ENCODE measurements around the gene NME9.

Gene NME9

DNA sequence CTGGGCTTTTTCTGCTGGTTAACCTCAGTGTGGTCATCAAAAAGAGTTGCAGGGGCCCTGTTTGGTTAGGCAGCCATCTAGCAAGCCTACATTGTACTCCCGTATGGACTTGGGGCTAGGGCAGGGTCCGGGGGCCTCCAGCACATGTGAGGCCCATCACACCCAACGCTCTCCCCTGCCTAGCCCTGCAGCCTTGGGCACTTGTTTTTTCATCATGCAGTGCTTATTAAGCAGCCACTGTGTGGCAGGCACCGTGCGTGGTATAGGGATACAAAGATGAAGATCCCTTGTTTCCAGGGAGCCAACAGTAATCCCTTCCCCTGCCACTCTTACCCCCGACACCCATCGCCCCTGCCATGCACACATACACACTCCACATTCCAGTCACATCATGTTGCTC is 32.9 kb upstream of the NME9 start:
- DNase-seq (ENCODE audit: low read depth): no peak

DNA sequence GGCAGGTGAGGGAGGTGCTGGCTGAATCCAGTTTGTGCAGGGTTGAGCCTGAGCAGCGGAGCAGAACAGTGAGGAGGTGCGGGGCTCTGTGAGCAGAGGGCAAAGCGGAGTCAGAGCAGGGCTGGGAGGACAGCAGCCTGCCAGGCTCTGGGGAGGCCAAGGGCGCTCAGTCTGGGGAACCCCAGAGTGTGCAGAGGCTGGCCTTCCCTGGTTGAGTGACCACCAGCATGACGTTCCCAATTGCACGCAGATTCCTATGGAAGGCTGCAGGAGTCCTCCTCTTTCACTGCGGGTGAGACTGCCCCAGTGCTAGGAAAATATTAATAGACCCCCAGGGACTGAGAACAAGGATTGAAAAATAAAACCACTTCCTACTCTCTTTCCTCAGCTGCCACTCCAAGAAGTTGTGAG is 31.9 kb upstream of the NME9 start:
- no peak for DNase-seq (ENCODE audit: low read depth)

DNA sequence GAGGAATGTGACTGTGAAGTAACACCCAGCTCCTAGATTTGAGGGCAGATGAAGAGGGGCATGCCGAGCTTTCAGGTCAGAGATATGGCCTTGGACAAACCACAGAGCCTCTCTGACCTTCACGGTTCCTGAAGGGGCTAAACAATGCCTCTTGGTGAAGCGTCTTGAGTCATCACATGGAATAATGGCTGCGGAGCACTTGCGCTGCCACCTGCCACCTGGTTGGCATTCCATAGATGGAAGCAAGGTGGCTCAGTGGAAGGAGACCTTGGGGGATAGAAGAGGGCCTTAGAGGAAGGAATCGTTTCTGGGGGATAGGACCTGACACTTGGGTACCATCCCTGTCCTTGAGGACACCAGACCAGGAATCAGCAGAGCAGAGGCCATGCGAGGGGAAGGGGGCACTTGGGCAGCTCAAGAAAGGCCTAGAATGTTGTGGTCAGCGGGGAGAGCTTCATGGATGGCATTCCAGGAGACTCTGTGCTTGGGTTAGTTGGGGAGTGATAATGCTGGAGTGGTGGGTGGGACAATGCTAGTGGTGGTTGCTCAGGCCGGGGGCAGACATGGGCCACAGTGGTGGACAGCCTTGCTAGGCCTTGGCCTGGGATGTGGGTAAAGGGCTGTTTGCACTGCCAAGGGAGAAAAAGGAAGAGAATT is 31.3 kb upstream of the NME9 start:
- DNase-seq (ENCODE audit: low read depth): no peak

DNA sequence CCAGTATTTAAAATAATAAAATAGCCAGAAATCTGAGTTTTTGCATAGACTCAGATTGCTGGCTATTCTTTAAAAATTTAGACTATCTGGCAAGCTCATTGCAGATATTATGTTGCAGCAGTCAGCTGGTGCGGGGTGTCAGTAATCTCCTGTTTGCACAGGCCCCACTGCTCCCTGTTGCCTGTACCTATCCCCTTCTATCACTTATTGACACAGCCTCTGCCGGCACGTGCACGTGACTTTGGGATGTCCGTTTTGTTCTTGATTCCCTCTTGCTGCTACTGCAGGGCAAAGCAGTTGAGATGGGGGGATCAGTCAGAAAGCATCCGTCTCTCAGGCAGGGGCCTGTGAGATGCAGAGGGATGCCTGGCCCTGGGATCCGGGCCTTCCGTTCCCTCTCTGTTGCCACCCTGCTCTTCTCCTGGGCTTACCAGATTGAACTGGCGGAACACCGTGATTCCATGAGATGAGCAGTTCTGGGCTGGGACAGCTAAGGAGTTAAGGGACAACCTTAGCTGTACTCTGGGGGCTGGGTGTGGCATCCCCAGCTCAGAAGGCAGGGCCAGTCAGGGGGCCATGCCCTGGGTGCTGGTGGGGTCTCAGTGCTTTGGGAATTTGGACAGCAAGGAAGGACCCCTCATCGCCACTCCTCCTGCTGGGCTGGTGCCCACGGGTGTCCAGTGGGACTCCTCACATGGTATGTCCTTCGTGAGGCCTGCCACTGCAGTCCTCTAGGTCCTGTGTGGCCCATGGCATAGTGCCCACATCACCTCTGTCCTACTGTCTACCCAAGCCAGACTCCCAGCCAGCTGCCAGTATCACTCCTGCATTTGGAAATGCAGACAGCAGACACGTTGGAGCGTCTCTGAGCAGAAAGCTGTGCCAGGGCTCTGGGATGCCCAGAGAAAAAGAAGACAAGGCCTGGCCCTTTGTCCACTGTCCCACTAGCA is 30.5 kb upstream of the NME9 start:
- no peak for DNase-seq (ENCODE audit: low read depth)

DNA sequence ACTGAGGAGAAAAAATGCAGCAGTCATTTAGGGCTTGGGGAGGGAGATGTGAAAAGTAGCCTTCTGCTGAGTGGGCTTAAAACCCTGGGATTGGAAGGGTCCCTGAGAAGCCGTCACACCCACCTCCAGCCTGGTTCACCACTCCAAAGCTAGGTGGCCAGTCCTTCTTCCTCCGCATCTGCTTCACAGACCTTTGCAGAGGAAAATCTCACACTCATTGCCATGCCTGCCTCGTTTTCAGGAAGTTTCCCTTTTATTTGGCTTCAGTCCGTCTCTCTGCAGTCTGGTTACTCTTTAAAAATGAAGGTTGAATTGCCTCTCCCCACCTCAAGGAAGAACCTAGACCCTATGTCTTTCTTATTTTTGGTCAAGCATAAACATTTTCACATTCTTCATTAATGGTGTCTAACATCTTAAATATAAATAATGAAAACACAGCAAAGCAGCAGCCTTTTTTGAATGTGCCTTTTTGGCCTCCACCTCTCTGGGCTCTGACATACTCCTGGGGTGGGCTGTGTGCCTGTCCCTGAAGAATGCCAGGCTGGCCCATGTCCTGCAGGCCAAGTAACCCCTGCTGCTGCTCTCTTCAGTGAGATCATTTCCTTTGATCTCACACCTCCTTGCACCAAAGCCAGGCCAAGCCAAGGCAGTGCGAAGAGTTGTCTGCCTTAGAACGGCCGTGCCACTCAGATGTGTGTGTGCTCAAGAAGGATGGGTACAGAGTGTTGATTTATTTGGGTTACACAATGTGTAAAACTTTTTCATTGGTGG is 29.7 kb upstream of the NME9 start:
- DNase-seq (ENCODE audit: low read depth): no peak

DNA sequence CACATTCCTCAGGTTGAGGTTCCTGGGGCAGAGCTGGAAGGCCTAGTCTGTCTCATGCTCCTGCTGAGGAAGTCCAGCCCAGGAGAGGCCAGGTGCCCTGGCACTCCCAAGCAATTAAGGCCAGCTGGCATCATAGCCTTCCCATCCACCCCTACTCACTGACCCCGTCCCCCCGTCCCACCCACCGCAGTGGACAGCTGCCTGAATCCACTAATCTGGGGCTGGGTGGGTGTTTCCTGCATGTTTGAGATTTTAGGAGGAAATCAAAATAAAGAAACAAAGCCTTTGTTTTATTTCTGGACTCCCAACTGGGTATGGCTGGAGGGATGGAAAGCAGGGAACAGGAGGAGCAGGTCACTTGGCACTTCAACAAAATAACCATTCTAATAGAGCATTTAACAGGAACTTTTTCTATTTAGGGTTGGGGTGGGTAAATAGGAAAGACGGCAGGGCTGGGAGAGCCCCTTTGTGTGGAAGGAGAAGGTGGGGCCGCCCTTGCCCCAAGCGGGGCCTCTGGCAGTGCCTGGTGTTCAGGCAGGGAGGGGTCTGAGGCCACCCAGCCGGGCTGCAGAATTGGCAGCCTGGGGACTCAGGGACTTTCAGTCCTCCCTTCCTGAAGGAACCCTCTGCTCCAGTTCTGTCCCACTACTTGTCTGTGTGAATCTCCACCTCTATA is 27.2 kb upstream of the NME9 start:
- DNase-seq (ENCODE audit: low read depth): no peak

DNA sequence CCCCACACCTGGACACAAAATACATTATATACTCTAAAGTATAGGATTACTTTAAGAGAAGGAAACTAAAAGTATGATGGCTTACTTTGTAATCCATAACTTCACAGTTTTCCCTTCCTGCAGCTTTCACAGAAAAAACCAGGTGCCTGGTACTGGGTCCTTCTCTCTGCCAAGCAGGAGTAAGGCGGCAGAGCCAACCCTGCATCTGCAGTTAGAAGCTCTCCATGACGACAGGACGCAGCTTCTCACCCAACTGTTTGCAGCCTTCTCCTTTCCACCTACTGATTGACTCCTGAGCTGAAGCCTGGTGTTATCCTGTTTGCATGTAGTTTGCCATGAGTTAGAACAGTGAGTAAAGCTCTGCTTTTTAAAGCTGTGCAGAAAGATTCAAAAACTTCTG is 25.4 kb upstream of the NME9 start:
- DNase-seq (ENCODE audit: low read depth): no peak

DNA sequence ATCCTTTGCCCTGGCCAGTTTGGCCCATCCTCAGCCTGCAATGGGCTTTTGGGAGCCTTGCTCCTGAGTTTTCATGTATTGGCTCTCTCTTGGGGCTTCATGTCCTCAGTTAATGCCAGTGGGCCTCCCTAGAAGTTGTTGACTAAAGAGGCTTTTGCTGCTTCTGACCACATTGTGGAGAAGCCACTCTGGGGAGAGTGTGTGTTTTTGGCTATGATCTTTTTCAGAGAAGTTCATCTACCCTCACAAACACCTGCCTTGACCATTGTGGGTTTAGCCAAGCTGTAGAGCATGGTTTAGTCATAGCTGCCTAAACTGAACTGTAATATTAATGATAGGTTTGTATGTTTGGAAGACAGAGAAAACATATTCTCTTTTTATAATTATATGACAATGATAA is 24.7 kb upstream of the NME9 start:
- no peak for DNase-seq (ENCODE audit: low read depth)

DNA sequence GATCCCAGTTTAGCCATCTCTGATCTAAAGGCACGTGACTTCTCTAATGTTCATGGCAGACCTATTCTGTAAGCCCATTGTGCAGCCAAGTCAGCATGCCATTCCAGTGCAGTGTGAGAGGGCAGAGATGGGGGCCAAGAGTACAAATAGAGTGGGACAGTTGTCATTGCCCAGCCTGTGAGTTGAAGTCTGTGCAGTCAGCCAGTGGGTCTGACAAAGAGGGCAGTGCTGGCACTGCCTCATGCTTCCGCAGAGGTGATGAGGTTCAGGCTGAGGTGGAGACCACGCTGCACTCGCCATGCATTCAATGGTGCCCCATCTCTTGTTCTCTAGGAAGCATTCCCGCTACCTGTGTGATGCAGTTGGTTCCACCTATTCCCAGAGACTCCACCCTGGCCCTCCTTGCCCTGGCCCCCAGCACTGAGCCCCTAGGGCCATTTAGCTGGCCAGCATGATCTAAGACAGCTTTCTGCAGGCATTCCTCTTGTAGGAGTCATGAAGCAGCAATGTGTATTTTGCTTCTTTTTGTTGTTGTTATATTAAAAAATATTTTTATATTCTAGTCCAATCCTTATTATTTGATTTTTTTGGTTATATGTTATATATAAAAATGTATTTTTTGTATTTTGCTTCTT is 22.4 kb upstream of the NME9 start:
- no peak for DNase-seq (ENCODE audit: low read depth)

DNA sequence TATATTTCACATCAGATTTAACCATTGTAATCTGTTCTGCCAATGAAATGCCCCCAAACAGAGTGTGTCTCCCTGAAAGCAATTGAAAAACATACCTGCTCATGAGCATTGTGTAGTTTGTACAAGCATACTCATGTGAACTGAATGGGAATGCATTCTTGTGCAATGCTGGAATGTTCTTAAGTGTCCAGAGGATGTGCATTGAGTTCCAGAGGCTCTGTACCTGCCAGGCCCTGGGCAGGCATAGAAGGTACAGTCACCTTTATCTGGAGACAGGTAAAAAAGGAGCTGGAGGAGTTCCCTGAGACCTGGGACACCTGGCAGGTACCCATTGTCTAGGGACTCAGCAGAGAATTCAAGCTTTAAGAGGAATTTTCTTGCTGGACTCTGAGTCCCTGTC is 21.5 kb upstream of the NME9 start:
- no peak for DNase-seq (ENCODE audit: low read depth)

DNA sequence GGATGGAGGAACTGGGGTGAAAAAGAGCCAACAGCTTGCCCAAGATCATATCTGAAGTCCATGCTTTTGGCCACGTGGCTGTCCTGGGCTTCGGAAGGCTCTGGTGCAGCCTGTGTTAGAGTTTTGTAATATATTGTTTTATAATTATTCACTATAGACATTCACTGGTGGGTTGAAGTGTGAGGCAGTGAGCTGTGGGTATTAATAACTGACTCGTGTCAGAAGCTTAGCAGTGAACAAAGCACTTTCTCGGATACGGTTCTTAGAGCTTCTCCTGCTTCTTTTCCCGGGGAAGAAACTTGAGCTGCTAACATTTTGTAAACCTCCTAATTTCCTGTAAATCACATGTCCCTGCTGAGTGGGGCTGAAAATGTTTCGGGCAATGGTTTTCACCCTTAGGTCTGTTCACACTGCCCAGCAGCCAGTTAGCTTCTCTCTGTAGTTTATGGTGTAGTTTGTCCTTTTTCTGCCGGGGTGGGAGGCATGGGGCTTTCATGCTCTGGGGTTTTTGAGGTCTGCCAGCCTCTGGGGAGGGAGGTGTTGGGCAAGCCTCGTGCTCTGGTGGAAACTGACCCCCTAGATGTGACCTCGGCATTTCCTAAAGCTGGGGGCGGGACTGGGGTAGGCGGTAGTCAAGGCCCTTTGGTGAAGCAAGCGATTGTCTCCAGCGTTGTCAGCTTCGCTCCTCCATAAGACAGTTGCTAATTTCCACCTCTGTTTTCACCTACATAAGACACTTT is 20.4 kb upstream of the NME9 start:
- no peak for DNase-seq (ENCODE audit: low read depth)

DNA sequence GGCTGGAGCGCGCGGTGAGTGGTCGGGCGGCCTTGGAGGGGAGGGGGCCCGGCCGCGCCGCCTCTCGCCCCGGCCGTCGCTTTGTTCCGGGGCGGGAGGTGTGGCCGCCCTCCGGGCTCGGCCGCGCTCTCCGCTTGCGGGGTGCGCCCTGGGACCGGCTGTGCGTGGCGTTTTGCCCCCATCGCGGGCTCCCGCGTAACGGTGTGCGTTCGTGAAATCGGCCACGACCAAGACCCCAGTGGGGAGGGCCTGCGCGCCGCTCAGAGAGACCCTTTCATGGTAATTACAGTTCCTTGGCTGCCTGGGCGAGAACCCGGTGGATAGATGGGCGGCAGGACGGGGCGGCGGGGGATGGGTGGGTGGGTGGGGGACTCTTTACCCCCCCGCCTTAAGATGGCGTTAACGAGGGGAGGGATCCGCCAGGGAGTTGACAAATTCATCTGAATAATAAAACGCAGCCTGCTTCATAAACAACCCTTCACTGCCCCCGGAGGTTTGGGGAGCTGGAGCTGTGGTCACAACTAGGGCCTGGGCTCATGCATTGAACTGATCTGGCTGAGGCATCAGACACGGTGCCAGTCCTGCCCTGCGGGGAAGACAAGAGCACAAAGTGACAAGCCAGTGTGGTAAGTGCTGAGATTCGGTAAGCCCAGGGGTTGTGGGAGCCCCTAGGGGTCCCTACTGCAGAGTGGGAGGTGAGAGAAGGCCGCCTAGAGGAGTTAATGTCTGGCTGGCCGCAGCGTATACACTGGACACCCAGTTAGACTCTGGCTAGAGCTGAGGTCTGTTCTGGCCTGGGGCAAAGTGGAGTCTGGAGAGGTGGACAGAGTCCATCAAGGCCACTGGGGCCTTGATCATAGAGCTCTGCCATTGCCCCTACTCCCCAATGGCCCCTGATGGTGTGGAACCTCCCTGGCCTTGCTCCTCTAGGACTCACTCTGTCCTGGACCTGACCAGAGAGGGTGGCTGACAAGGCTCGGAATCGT is 19.4 kb upstream of the NME9 start:
- no peak for DNase-seq (ENCODE audit: low read depth)

DNA sequence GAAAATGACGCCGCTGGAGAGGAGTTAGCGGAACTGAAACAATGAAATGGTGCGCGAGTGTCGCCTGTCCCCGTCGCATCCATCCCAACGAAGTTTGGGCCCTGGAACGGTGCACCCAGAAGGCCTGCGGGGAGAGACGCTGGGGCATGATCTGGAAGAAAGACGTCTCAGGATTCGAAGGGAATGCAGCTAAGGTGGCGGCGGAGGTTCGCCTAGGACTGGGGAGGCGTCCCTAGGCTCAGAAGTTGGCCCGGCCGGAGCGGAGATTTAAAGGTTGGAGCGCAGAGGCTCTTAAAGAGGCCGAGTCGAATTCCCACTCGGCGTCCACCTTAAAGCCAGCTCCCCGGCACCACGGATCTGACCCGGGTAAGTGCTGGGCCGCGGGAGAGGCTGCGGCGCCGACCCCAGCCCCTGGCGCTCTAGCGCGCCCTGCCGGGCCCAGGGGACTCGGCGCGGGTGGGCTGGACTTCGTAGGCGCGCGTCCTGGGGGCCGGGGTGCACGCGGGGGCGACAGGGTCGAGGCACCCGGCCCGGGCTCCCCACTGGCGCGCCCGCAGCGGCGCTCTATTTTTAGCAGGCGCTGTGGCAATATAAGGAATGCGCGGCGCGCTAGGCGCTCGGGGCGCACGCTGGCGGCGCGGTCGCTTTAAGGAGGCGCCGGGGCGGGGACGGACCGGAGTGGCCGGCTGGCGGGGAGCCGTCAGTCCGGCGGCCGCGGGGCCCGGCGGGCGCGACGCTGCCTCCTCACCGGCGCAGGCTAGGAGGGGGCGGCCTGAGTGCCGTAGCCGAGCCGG is 18.5 kb upstream of the NME9 start, which contains the start of gene MRAS:
TSS of gene MRAS (plus strand) at position 620 of the 794 bp plus-strand sequence. CDS start 24,305 bp downstream, outside the sequence.
- DNase-seq (ENCODE audit: low read depth): no peak

DNA sequence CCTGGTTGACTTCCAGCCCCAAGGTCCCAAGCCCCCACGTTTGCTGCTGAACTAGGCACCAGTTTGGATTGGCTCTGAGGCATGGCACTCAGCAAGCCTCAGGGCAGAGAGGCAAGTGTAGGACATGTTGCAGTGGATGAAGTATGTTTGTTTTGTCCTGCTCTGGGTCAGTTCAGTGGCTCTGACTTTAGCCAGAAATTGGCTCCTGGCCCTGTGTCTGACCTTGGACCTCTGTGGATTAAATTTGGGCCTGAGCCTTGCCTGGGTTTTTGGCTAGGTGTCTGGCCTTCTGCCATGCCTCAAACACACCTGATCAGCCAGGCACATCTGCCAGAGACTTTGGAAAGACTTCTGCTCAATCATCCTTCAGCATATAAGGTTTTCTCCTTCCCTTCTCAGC is 15.1 kb upstream of the NME9 start:
- DNase-seq (ENCODE audit: low read depth): no peak

DNA sequence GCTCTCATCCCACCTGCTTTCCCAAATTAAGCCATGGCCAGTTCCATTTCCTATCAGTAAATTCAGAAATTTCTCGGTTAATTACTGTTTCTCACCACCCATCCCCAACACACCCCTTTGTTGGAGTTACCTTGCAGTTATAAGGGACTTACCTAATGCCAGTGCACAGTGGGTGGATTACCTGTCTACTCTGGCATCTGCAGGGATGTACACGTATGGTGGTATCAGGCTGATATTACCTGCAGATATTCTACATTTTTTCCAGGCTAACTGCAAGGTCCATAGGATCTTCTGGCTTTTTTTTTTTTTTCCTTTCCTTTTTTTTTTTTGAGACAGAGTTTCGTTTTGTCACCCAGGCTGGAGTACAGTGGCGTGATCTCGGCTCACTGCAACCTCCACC is 10.9 kb upstream of the NME9 start:
- no peak for DNase-seq (ENCODE audit: low read depth)

DNA sequence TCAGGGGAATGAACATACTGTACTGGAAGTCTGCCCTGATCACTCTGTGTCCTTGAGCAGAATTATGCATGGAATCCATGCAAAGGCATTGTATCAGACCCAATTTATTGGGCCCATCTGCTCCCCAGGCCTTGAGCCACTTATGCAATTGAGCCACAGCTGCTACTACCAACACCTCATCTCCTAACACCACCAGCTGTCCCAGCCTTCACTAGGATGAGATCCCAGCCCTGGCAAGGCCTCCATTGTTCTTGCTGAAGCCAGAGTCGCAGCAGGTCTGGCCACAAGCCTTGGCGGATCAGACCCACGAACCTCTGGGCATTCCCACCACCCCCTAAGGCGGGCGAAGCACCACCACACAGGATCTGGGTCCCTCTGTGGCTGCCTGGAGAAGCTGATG is 9.2 kb upstream of the NME9 start:
- no peak for DNase-seq (ENCODE audit: low read depth)

DNA sequence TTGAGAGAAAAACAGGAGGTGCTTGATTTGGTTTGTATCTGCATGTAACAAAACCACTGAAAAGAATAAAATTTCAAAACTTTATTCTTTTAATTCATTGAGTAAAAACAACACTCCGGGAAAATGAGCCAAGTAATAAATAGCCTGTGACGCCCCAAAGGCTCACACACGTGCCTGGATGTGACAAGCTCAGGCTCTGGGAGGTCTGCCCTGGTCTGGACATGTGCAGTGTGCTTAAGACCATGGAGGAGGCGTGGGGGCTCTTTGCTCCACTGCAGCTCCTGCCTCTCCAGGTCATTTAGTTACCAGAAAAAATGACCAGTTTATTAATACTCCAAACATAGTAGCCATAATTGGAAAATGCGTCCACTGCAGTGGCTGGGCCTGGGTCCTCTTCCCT is 8.6 kb upstream of the NME9 start:
- DNase-seq (ENCODE audit: low read depth): no peak

DNA sequence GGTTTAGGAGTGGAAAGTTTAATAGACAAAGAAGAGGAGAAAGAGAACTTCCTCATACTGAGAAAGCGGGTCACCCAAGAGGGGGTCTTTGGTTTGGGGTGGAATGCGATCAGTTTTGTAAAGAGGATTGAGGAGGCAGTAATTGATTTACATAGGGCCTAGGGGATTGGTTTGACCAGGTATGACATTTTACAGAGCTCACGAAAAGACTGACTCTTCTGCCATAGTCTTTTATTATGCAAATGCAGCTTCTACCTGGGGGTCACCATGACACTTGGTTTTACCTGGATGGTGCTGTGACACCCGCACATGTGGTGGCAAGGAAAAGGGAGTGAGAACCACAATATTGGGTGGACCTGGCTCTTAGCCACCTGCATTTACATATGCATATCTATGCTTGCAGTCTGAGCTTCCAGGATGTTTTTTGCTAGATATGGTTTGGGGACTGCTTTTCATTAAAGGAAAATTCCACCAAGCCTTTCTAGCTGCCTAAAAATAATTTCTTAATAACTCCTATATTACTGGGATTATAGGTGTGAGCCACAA is 6.9 kb upstream of the NME9 start:
- DNase-seq (ENCODE audit: low read depth): no peak

DNA sequence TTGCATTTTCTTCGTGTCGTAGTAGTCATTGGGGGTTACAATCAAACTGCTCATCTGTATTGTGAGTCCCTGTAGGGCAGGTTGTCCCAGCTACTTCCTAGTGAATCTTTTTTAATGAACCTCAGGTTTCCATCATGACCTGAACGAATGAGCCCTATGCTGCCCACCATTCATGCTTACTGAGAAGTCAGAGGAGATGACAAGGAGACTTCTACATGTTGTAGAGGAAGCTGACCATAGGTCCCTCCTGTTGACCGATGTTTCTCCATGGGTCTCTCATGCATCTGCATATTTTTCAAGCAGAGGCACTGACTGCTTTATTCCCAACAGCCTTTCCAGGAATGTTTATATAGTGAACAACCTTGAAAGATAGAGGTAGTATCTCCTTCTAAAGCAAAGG is 5.0 kb upstream of the NME9 start:
- no peak for DNase-seq (ENCODE audit: low read depth)
